Activated gamma-delta T cell (primary cell): Measurements from ENCODE around the gene MRPS27.

ENCODE experiments used
- DNase-seq: peaks from one replicate; lab custom pipeline; 2025; lab: John Stamatoyannopoulos, UW

The MRPS27 gene

DNA sequence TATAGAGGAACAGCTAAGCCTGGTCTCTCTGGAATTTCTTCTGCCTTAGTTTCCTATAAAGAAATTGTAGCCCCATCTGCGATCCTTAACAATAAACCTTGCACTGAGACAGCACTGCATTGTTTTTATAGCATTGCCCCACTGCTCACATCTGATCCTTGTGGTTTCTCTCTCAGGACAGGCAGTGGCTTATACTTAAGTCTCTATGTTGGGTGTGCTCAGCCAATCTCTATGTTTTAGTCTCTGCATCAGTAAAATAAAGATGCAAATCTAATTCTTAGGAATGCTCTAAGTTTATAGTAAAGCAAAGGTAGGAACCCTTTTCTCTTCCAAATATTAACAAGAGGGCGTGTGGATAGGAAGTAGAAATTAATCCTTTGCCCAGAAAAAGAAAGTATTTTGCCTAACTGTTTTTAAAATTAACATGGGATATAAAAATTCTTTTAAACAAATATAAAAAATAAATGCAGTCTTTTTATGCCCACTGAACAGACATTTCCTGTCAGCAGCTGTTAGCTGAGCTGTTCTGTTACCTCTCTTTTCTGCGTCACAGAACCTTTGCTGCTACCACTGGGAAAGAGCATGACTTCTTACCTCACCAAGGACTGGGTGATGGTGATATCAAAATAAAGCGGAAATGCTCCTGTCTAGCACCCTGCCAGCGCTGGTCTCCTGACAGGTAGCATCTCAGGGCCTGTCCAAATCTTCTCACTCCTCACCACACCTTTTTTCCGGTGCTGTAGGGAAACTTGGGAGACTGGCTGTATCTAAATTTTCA lies 29.5 kb downstream of the MRPS27 start:
- no peak for DNase-seq

DNA sequence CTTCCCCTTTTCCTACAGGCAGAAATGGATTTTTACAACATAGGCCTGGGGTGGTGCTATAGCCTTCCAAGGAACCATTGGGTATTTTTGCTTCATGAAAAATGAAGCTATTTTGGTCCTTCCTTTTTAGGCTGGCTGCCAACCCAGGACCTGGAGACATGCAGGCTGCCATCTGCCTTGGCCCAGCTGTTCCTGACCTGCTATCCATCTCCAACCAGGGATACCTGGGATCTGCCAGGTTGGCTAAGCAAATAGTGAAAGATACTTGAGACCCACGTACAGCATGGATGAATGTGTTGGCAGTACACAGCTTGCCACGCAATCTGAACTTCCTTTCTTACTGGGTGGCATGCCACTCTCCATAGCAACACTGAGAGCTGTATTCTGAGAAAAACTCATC lies 31.1 kb downstream of the MRPS27 start:
- DNase-seq, result no peak

DNA sequence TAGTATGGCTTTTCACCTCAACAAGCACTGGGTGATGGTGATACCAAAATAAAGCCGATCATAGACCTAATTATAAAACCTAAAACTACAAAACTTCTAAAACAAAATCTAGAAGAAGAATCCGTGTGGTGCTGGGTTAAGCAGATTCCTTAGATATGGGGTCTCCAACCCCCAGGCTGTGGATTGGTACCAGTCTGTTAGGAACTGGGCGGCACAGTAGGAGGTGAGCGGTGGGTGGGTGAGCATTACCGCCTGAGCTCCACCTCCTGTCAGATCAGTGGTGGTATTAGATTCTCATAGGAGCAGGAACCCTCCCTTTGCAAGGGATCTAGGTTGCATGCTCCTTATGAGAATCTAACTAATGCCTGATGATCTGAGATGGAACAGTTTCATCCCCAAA lies 33.2 kb downstream of the MRPS27 start:
- no peak for DNase-seq

DNA sequence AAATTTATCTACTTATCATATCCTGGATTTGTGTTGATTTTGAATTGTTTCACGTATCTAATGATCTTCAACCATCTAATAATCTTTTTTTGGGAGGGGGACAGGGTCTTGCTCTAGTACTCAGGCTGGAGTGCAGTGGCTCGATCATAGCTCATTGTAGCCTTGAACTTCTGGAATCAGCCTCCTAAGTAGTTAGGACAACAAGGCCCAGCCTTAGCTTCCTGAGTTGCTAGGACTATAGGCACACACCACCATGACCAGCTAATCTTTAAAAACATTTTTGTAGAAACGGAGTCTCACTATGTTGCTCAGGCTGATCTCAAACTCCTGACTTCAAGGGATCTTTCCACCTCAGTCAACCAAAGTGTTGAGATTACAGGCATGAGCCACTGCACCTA lies 34.6 kb downstream of the MRPS27 start:
- no peak for DNase-seq

DNA sequence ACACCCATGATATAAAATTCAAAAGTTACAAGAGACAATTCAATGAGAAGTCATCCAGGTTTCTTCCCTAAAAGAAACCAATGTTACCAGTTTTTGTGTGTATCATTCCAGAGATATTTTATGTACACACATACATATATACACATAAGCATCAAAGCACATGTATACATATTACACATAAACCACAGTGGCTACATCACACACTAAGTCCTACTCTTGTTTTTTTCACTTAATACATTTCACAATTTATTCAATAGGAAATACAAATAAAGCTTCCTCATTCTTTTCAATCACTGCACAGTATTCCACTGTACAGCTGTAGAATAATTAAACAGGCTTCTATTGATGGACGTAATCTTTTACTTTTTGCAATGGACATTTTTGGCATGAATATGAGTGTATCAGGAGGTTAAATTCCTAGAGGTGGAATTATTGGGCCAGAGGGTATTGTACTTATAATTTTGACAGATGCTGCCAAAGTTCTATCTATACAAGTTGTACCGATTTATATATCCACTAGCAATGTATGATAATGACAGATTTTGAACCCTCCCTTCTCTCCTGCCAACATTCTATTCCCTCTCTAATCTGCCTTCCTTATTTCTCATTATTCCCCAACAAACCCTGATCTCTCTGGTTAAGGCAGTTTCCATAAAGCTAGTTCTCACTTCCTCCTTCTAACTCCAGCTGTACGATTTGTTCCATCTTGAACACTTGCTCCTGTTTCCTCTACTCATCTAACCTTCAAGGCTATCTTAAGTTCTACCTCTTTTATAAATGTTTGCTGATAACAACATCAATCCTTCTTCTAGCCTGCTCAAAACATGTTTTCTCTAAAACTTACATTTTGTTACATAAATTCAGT lies 35.2 kb downstream of the MRPS27 start:
- no peak for DNase-seq

DNA sequence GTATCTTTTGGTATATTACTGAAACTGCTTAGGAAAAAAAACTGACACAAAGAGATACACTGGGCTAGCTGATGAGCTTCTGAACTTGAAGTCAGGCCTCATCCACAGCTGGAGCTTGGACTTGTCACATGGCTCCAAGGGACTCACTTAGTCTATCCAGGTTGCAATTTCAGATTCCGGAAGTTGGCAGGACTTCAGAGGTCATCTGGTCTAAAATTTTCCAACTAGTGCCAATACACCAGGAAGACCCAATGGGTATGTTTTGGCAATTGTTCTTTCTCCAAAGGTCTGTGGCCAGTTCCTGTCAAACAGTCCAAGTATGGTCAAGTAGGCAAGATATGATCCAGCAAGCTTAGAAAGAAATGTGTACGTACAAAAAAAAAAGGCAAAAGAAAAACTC lies 36.7 kb downstream of the MRPS27 start:
- DNase-seq, result no peak

DNA sequence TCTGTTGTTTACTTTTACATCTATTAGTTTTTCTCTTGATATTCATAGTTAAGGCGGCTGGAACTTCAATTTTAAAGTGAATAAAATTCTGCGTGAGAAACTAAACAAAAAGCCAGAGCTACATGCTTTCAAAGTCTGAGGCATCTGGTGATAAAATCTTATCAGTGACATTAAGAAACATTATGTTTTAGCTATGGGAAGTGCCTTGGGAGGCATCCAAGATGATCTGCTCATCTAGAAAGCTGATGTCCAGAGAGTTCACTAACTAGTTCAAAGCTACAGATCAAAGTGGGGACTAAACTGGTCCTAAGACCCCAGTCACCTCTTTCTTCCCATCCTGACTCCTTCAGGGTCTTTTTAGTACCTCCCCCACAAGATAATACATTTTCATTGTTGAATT lies 37.2 kb downstream of the MRPS27 start:
- no peak for DNase-seq

DNA sequence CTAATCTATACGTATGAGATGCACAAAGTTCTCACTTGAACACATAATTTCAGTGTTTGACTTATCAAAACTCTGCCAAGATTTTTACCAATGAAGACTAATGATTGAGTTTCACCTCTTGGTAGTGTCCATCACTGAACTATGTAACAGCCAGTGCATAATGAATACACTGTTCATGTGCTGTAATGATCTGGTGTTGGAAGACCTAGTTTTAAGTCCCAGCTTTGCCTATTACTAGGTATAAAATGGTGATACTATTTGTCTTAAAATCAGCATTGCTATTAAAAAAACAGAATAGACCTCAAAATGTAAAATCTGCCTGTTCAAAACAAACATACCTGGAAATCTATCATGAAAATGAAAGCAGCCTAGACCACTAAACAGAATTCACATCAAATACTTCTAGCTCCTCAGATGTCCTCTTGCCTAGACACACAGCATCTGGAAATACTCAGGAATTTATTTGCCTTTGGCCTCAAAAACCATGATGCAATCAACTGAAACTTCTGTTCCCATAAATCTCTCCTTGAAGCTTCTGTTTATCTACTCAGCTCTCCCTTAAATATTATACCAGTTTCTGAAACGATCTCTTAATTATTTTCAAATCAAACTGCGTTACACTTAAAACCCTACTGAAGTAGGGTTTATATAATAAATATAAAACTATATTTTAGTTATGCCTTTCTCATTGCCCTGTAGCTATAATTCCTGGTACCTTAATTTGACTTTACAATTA lies 38.1 kb downstream of the MRPS27 start:
- DNase-seq, result no peak

DNA sequence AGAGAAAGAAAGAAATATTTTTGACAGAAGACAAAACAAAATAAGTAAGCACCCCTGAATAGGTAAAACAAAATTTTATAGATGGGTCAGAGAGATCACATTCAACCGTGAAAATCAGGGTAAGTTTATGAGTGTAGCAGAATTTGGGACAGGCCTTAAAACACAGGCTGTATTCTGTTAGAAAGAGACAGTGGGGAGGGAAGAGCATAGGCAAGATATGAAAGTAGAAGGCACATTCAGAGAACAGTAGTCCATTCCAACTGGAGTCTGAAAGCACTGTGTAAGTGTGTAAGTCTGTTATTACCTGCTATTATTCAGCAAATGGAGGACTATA lies 38.6 kb downstream of the MRPS27 start:
- DNase-seq, result no peak

DNA sequence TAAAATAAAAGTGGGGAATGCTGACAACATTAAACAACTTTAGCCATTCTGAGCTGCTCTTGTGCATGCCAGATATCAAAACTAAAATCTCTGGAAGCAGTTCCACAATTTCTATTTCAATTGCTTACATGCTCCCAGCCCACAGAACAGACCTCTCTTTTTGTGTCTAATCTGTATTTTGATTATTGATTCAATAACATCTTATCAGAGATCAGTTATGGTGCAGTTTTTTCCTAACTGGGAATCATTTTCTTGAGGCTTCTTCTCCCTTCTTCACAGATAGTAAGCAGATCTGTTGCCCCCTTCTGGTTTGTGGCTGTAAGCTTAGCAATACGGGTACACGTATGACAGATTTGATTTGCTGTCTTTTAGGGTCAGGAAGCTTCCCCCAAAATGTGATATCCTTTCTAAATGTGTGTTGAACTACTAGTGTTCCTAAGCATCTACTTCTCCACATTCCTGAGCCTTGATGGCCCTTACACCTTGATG lies 39.4 kb downstream of the MRPS27 start:
- no peak for DNase-seq

DNA sequence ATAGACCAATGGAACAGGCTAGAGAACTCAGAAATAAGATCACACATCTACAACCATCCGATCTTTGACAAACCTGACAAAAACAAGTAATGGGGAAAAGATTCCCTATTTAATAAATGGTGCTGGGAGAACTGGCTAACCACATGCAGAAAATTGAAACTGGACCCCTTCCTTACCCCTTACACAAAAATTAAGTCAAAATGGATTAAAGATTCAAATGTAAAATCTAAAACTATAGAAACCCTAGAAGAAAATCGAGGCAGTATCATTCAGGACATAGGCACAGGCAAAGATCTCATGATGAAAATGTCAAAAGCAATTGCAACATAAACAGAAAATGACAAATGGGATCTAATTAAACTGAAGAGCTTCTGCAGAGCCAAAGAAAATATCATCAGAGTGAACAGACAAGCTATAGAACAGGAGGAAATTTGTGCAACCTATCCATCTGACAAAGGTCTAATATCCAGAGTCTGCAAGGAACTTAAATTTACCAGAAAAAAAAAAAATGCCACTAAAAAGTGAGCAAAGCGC lies 43.8 kb downstream of the MRPS27 start:
- no peak for DNase-seq

DNA sequence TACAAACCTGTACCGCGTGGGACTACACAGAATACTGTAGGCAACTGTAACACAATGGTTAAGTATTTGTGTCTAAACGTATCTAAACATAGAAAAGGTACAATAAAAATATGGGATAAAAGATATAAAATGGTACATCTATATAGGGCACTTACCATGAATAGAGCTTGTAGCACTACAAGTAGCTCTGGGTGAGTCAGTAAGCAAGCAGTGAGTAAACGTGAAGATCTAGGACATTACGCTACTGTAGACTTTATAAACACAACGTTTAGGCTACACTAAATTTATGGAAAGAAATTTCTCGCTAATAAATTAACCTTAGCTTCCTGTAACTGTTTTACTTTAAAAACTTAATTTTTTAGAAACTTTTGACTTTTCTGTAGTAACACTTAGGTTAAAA lies 46.5 kb downstream of the MRPS27 start:
- no peak for DNase-seq

DNA sequence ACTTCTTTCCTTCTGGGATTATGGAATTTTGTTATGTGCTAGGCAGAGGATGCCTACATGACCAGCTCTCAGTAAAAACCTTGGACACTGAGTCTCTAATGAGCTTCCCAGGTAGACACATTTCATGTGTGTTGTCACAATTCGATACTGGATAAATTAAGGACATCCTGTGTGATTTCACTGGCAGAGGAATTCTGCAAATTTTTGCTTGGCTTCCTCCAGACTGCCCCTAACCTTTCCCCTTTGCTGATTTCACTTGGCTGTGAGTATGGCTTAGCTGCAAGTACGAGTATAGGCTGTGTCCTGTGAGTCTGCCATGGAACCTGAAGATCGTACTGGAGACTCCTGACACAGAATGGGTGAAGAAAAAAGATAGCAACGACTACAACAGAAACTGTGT lies 47.6 kb downstream of the MRPS27 start:
- DNase-seq, result no peak

DNA sequence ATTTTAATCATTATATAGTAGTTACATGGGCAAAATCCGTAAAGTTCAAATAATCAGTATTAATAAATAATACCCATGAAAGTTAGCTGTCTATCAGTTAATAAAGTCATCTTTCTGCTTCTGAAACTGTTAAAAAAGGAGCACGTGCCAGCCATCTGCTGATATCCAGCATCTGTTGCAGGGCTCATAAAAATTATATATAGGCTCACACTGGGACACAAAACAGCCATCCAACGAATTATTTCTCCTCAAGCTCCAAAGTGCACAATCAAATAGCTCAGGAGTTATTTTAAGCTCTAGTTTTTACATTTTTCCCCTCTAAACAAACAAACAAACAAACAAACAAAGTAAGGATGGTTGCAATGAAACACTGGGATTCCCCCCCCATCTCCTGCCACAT lies 48.3 kb downstream of the MRPS27 start:
- no peak for DNase-seq

DNA sequence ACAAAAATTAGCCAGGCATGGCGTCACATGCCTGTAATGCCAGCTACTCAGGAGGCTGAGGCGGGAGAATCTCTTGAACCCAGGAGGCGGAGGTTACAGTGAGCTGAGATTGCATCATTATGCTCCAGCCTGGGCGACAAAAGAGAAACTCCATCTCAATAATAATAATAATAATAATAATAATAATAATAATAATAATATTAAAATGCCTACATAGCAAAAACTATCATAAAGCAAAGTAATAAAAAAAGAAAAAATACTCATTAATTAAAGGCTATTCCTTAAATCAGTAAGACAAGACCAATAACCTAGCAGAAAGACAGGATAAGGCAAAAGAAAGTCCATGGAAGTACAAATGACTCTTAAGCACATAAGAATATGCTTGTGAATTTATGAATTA lies 50.0 kb downstream of the MRPS27 start:
- no peak for DNase-seq

DNA sequence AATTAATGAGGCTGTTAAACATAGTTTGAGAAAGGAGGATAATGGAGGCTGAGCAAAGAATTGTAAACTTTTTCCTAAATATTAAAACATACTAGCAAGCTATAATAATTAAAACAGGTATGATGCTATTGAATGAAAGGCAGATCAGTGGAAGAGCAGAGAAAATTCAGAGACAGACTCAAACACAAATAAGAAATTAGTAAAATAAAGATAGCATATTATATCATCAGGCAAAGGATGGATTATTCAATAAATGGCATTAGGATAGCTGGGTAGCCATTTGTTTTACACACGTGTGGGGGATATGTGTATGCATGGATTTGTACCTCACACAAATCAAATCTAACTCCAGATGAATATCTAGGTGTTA lies 50.6 kb downstream of the MRPS27 start:
- DNase-seq, result no peak

DNA sequence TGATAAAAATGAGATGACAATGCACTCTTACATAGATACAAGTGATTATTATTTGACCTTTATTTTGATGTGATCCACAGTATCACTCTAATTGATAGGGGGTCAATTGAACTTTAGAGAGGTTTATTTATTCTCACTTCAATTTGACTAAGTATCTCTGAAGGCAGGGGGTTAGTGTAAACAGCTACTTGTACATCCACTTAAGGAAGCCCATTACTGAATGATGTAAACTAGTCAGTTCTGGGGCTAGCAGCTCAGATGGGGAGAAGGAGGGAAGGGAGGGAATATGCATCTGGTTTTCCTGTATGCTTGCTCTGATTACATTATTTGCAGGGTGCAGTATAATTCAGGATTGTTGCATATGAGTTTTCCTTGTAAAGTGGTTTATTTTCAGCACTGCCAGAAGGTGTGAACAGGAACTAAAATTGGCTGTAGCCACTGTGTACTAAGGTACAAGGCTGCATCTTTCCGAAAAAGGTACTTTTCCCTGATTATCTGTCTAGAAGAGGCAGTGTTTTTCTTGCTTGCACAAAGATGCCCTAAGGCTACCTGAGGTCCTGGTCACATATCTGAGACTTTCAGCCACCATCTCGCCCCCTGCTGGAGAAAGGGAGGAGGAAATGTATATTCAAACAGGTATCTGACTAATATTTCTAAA lies 51.2 kb downstream of the MRPS27 start:
- no peak for DNase-seq

DNA sequence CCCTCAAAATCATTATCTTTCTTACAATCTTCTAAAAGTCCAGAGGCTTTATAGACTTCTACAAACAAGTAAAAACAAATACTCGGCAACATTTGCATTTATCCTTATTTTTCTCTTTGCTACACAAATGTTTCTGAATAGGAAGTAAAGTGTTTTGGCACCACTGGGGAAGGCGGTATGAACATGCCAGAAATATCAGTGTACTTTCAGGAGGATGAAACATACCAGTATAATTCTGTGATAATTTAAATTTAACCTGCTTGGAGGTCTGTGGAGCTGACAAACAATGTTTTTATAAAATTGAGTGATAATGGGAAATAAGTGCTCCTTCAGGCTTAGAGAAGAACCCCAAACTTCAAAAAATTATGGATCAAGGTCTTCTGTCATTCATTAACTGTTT lies 51.8 kb downstream of the MRPS27 start:
- no peak for DNase-seq

DNA sequence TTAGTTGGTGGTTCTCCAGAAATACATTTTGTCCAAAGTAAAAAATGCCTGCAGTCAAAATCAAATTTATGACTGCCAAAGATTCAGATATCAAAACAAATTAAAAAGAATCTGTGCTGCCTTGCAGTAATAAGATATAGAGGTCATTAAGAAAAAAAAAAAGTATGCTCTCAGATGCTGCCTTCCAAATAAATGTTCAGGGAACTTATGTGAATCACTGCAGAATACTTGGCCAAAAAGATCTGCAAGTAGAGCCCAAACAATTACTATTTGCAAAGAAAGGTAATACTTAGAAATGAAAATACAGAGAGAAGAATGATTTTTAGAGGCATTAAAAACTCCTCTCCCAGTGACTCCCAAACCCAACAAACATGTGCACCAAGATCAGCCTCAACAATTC lies 52.4 kb downstream of the MRPS27 start:
- no peak for DNase-seq

DNA sequence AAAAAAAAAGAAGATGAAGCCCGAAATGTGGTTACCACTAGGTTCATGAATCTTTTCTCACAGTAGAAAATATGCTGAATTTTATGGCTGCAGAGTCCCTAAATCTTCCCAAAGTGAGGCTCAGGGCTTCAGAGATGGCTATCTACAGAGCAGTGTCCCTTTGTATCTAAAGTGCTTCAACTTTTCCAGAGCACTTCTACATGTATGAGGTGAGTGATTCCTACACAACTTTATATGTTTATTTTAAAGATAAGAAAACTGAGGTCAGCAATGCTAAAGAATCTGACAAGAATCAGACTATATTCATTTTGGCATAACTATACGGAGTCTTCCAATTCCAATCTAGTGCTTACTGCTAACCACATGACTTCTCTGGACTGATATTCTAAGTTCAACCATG lies 53.2 kb downstream of the MRPS27 start:
- no peak for DNase-seq

DNA sequence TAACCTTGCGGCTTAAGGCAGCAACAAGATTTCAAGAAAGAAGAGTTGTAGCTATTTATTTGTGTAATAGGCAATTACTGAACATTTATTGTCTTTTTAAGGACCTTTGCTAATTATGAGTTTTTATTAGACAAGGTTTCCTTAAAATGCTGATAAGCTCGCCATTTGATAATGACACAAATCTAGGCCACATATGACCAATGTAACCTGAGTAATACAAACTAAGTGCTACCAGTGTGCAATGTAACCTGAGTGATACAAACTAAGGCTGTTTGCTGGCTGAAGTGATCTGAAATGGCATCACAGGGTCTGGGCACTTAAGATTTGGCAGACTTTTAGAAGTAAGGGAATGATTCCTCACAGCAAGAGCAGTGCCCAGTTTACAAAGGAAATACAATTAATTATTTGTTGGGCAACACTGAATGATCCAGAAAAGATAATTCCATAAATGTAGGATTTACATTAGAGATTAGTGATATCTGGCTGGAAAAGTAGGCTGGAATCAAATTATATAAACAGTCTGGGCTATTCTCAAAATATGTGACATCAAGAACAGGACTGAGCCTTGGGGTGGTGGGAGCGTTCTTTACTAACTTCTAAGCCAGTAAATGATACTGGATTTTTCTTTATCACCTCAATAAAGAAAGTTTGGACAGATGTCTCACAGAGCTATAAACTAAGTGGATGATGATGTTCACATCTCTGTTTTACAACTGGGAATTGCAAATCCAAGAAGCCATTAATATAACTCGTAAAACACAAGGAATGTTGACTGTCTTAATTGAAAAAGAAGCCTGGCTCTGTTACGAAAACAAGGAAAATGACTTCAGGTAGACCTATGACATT lies 54.8 kb downstream of the MRPS27 start:
- no peak for DNase-seq
